HG03108 (cell line): ENCODE results near the gene TNS1.

Experiments
- ATAC-seq: cut with Tn5 transposase; IDR thresholded peaks from one replicate; pipeline ENCODE4 v1.9.1; 2021; ENCODE audit warnings: moderate library complexity; ENCODE audit not compliant: unreplicated experiment

The TNS1 gene

DNA sequence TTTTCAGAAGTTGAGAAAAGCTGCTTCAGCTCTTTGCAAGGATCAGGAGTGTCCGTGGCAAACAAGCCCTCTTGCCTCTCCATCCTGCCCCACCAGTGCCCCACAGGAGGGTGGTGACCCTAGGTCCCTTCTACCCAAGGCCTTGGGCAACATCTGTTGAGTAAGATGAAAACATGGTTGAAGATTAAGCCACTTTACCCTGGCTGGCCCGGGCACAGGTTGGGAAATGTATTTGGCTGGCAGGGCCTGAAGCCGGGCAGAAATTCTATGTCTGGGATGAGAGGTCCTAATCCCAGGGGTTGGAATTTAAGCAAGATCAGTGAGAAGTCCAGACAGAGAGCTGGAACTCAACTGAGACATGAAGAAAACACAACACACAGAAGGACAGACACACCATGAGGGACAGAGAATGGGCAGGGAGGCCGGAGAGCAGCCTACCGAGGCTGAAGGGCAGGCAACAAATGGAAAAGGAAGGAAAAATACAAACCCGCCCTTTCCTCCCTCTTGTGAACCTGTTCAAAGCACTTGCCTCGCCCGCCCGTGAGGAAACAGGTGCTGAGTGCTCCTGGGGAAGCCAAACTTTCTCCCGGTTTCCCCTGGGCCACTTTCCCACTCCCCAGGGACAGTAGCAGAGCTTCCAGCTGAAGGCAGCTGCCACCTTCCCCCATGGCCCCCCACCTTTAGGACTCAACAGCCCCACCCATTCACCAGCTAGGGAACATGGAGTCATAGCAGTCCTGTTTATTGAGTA, 86.1 kb downstream of the TNS1 start:
- no peak for ATAC-seq

GRCh38 chr2:217915706-217916105, 87.1 kb downstream of the TNS1 start:
- ATAC-seq, result no peak

GRCh38 chr2:217914878-217915277, 87.9 kb downstream of the TNS1 start:
- no peak for ATAC-seq

- no peak for ATAC-seq
These were observed 88.7 kb downstream of the TNS1 start for GRCh38 chr2:217914078-217914477.

DNA sequence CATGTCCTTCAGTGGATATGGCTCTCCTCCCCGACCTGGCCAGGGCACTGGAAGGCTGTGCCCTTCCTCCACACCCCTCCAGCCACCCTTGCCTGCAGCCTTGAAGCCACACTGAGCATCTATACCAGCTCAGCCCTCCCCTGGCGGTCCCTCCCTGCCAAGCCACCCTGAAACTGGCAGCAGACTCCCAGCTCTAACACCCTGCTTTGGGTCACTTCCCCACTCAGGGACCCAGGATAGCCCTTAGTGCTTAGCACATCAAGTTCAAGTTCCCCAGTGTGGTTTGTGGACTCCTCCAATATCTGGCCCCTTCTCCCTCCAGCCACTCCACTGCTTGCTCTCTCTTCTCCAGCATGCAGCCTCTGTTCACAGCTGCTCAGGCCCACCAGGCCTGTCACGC, 89.4 kb downstream of the TNS1 start:
- ATAC-seq, result no peak

GRCh38 chr2:217912098-217913024, 90.4 kb downstream of the TNS1 start:
- no peak for ATAC-seq

- ATAC-seq, result no peak
These were observed 91.3 kb downstream of the TNS1 start for GRCh38 chr2:217911283-217912097.

DNA sequence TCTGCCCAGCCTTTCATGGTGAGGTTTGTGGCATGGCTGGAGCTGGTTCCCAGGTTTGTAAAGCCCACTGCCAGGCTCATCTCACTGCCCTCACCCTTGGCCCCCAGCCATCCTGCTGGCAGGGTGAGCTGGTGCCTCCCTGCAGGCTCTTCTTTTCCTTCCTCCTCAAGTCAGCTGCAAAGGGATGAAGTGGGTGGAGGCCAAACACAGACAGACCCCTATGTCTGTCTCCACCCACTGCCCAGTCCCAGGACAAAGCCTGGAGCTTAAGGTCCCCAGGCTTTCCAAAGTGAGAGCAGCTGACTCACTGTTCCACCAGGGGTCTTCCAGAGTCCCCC, 92.0 kb downstream of the TNS1 start:
- no peak for ATAC-seq

GRCh38 chr2:217909156-217909820, 93.5 kb downstream of the TNS1 start:
- no peak for ATAC-seq

GRCh38 chr2:217908544-217908943, 94.3 kb downstream of the TNS1 start:
- ATAC-seq, result no peak

GRCh38 chr2:217907266-217907665, 95.5 kb downstream of the TNS1 start:
- no peak for ATAC-seq

- ATAC-seq, result no peak
These were observed 96.0 kb downstream of the TNS1 start for GRCh38 chr2:217906798-217907197.

- no peak for ATAC-seq
These were observed 96.9 kb downstream of the TNS1 start for GRCh38 chr2:217905896-217906295.

DNA sequence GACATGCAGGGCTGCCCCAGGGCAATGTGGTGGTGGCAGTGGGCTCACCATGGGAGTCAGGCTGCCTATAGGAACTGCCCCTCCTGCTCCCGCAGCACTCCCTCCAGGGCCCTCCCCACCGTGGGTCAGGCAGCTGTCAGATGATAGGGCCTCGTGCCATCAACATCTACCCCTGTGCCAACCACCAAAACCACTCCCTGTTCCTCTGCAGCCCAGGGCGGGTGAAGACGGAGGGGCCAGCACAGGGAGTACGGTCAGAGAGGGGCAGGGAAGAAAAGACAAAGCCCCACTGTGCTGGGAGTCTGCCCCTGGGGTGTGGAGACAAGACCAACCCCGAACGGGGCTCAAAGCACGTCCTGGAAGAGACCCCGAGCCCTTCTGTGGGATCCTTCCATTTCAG, 97.4 kb downstream of the TNS1 start:
- no peak for ATAC-seq

- ATAC-seq, result no peak
These were observed 98.2 kb downstream of the TNS1 start for GRCh38 chr2:217904614-217904965.

GRCh38 chr2:217903859-217904613, 98.8 kb downstream of the TNS1 start:
- ATAC-seq, result no peak

DNA sequence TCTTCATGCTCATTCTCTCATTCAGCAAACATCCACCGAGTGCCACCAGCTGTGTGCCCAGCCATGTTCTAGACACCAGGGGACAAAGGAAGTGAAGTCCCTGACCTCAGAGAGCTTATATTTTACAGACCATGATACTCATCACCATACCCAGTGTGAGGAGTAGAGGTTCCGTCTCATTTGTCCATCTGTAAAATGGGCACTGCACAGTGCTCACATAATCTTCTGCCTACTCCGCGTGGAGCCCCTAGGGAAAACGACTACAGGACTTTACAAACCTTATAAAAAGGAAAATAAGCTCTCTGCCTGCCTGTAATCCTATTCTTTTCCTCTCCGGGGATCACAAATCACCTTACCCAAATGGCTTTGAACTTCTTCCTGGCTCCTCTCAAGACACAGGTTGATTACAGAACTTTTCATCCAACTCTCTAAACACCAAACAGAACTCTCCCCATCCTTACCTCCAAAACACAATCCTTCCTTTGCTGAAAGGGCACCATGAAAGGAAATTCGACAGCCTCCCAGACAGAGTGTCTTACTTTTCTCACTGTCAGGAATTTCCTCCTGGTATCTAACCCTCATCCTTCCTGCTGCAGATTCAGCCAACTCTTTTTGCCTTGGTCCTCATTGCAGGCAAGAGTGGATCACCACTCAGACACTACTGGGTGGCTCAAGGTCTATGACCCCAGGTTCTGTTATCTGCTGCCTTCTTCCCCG, 99.5 kb downstream of the TNS1 start:
- ATAC-seq, result no peak

DNA sequence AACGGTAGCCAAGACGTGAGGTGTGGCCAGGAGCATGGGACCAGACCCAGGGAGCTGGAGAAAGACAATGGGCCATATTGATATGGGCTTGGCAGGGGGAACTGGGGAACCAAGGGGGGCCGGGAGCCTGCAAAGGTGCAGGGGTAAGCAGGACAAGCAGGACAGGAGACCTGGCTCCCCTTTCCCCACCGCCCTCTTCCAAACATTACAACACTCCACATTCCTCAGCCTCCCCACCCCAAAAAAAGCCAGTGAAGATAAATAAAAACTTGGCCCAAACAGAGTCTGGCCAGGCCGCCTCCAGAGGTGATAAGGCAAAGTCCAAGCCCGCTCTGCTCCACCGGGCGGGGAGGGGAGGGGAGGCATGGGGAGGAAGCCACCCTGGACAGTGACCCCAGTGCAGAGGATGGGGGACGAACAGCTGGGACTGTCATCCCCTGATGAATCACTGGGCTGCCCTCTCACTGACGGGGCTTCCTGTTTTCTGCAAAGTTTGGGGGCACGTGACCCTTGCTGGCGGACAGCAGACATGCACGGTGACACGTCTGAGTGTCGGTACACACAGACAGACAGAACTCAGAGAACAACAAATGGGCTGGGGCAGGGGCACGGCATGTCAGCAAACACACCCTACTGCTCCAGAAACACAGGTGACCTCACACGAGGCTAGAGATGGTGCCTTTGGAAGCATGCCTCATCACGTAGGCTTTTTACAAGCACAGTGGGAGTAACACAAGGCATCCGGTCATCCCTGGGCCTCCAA, 100.2 kb downstream of the TNS1 start:
- ATAC-seq, result no peak

GRCh38 chr2:217901835-217902378, 100.9 kb downstream of the TNS1 start:
- no peak for ATAC-seq
